GM18526 (cell line): ENCODE data around the gene PATE4.

ENCODE experiments used
- POLR2A ChIP-seq: IDR thresholded peaks from 3 replicates; pipeline ENCODE4 v1.6.1; 2011; ENCODE audit not compliant: insufficient read length; ENCODE audit errors: extremely low read depth

PATE4 gene

GRCh38 chr11:125881291-125881690 is 48.2 kb downstream of the PATE4 start:
- TF ChIP-seq POLR2A = no peak

- no peak for TF ChIP-seq POLR2A
Measured at GRCh38 chr11:125883375-125883774, 50.3 kb downstream of the PATE4 start.

GRCh38 chr11:125886997-125887372 is 53.9 kb downstream of the PATE4 start:
- peak; percentile 46 for TF ChIP-seq POLR2A

- peak; percentile 66 for TF ChIP-seq POLR2A
Measured at GRCh38 chr11:125887373-125888324, 54.5 kb downstream of the PATE4 start, which contains the start of gene HYLS1. TSS of gene HYLS1 (plus strand) at chr11:125887668. CDS start at chr11:125899369, 11,701 bp downstream.
